Adrenal gland (tissue), 12 donors: ENCODE results near the gene CCL2. TPM values are rescaled to one million over a fixed set of nuclear protein-coding genes. Genes with fewer than 3 reads are reported as not detected.
A peak's percentile ranks its signal among the peaks of the same experiment; 100 is the strongest.

Experiments
- DNase-seq, 7 donors: peaks; one replicate each; pipeline ENCODE4 v3.0.0-alpha.2; 2019 to 2020
- H3K27ac ChIP-seq, 5 donors: fragments of 200-600 bp; sonication (generic) in 4 of 5; 1 replicate in 3 of 5; 2 replicates in 2 of 5; pipeline versions ENCODE4 v1.5.1 to v1.8.0; 2016 to 2020; ENCODE audit warnings: mild to moderate bottlenecking in 1 of 5
- H3K27me3 ChIP-seq: fragments of 200-600 bp; 2 replicates; pipeline ENCODE4 v1.8.0; 2021
- H3K36me3 ChIP-seq, 2 donors: fragments of 200-600 bp; replicated peaks in 1 of 2; 1 replicate in 1 of 2; 2 replicates in 1 of 2; pipeline versions ENCODE4 v1.5.1 to v1.8.0; 2018 to 2022
- H3K4me1 ChIP-seq, 2 donors: fragments of 200-600 bp; replicated peaks in 1 of 2; 1 replicate in 1 of 2; 2 replicates in 1 of 2; pipeline versions ENCODE4 v1.5.1 to v1.8.0; 2018 to 2021
- H3K4me3 ChIP-seq, 4 donors: fragments of 200-600 bp; sonication (generic) in 3 of 4; one replicate each; pipeline ENCODE4 v1.5.1; 2016 to 2018
- H3K9me3 ChIP-seq, 3 donors: fragments of 200-600 bp; sonication (generic) in 1 of 3; replicated peaks in 1 of 3; 1 replicate in 2 of 3; 2 replicates in 1 of 3; pipeline versions ENCODE4 v1.5.1 to v1.8.0; 2016 to 2021
- CTCF ChIP-seq, 6 experiments: fragments of 450-650 bp in 4 of 6; fragments of 200-600 bp in 2 of 6; sonication (generic) in 1 of 6; IDR thresholded peaks; 1 replicate in 5 of 6; 2 replicates in 1 of 6; pipeline versions ENCODE4 v1.5.1 to v1.8.0; 2016 to 2021; ENCODE audit warnings: antibody characterized with exemption in 6 of 6, mild to moderate bottlenecking in 2 of 6, moderate library complexity in 1 of 6
- POLR2A ChIP-seq, 2 donors: fragments of 450-650 bp; IDR thresholded peaks; one replicate each; pipeline ENCODE4 v1.6.1; 2017; ENCODE audit warnings: antibody characterized with exemption in 2 of 2, mild to moderate bottlenecking in 2 of 2, moderate library complexity in 1 of 2
- WGBS, 4 donors: extraction: QIAGEN DNeasy Blood & Tissue Kit in 2 of 4; methylation state at CpG; one replicate each; pipeline versions ENCODE4 v1.1.5 to v1.1.7; 2013 to 2017; 5-methylcytosine and 5-hydroxymethylcytosine counted together
- intact Hi-C, 2 donors: fragments of 100-400 bp; cut with DNase I; formaldehyde crosslinking; loops; one replicate each; pipeline versions ENCODE4 v1.14.1 to v1.15.0; 2022 to 2023
- polyA plus RNA-seq, 3 donors: library from polyadenylated mRNA; stranded (reverse); fragments of 200-250 nt in 2 of 3; fragments of 350-450 nt in 1 of 3; fragmentation: Illumina TruSeq in 1 of 3; extraction: RNeasy Lipid Tissue Mini Kit (QIAGEN cat#74804) in 1 of 3; gene quantifications; one replicate each; pipeline ENCODE4 v1.2.3, GENCODE V29; 2013 to 2014
- total RNA-seq, 9 donors: library from RNA; depleted of rRNA in 4 of 9; stranded (reverse); fragments of >200 nt in 4 of 9; fragments of 120-200 nt in 1 of 9; fragmentation: NEBNext Ultra II Directional in 1 of 9; extraction: Animal tissue kit (Norgen Biotek cat#: 25700) in 1 of 9; gene quantifications; one replicate each; pipeline versions ENCODE4 v1.1.0 to v1.2.4, GENCODE V29; 2013 to 2023
- donor health status: healthy with polysubstance abuse.
- donor health status: Bipolar disorder and iron deficiency.
- donor health status: DM: yes; HTN: yes; CAD: no.
- donor health status: DM: no; HTN: no; CAD: no.
- donor health status: DM: no; HTN: no; CAD: no.
- donor health status: DM: yes; HTN: yes; CAD: no.

The CCL2 gene
- total and polyA plus RNA-seq, 12 donors = 7.7 to 330 (median 76.0) TPM

DNA sequence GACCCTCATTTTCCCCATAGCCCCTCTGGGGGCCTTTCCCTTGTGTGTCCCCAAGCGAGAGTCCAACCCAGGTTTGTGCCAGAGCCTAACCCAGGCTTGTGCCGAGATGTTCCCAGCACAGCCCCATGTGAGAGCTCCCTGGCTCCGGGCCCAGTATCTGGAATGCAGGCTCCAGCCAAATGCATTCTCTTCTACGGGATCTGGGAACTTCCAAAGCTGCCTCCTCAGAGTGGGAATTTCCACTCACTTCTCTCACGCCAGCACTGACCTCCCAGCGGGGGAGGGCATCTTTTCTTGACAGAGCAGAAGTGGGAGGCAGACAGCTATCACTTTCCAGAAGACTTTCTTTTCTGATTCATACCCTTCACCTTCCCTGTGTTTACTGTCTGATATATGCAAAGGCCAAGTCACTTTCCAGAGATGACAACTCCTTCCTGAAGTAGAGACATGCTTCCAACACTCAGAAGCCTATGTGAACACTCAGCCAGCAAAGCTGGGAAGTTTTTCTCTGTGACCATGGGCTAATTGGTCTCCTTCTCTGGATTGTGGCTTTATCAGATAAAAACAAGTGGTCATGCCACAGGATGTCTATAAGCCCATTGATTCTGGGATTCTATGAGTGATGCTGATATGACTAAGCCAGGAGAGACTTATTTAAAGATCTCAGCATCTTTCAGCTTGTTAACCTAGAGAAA is 2.5 kb upstream of the CCL2 start:
- Histone ChIP-seq H3K27me3 (no peaks in the 10 kb centered on the region), H3K36me3 (no peaks in the 10 kb centered on the region), H3K27ac (peak overlapping the region in 4 of 5 donors; percentile 64 to 84 (median 68)), H3K4me3 (no peak overlapping the region), H3K4me1 (peaks cover 69 to 73% of the 10 kb centered on the region in 2 donors), H3K9me3 (no peaks in the 10 kb centered on the region)
- intact Hi-C loops = loop anchor here in 1 of 2 donors (5.0 kb wide), 1 partner anchor 65 kb away; the partner anchor contains the start of gene CCL8
- 4 to 16% (median 13%) methylated on average over 3 to 6 of the region's 6 CpGs for WGBS, 4 donors
- peak; percentile 84 to 98 (median 96) for DNase-seq
- TF ChIP-seq CTCF (IDR thresholded peaks at IDR 0.05) (no peak), POLR2A (IDR thresholded peaks at IDR 0.05) (no peak)

DNA sequence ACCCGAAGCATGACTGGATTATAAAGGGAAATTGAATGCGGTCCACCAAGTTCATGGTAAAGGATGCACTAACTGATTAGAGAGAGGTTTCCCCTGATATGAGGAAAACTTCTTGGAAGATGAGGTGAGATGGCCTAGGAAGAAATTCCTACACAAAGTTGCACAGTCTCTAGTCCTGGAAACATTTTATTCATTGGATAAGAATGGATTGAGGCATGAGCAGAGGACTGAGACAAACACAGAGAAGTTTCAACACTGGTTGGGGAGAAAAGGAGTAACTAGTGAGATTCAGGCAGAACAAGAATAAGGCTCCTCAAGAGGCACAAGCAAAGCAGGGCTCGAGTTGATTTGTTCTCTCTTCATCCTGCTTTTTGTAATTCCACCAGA is 2.0 kb upstream of the CCL2 start:
- H3K27me3 ChIP-seq = no peaks in the 10 kb centered on the region
- DNase-seq = no peak
- peaks cover 69 to 73% of the 10 kb centered on the region in 2 donors for H3K4me1 ChIP-seq
- H3K9me3 ChIP-seq = no peaks in the 10 kb centered on the region
- TF ChIP-seq CTCF (IDR thresholded peaks at IDR 0.05) (no peak), POLR2A (IDR thresholded peaks at IDR 0.05) (no peak)
- H3K36me3 ChIP-seq = no peaks in the 10 kb centered on the region
- 74 to 86% (median 80%) methylated on average over 3 of the region's 3 CpGs for WGBS, 4 donors
- intact Hi-C loops = loop anchor here in 1 of 2 donors (5.0 kb wide), 1 partner anchor 64 kb away; the partner anchor contains the start of gene CCL8
- peak overlapping the region in 4 of 5 donors; percentile 64 to 84 (median 68) for H3K27ac ChIP-seq
- no peak overlapping the region for H3K4me3 ChIP-seq

DNA sequence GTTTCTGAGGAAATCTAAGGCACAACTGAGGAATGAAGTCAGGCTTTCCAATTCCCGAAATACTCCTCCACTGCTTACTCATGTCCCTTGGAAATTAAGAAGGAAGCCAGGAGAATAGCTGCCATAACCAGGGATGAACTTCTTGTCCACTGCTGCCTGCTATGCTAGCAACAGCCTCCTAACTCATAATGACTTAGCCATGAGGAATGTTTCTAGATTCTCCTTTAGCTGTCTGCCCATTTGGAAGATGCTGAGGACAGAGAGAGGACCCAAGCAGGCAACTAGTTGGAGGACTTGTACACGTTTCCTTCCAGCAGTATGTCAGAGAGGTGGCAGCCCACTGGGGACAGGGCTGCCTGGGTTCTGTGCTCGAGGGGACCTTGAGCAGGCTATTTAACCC is 939 bp upstream of the CCL2 start:
- DNase-seq = no peak
- no peak for TF ChIP-seq POLR2A (IDR thresholded peaks at IDR 0.05)
- no peak for TF ChIP-seq CTCF (IDR thresholded peaks at IDR 0.05)
- no peaks in the 10 kb centered on the region for H3K36me3 ChIP-seq
- no peaks in the 10 kb centered on the region for H3K9me3 ChIP-seq
- no peak overlapping the region for H3K4me3 ChIP-seq
- peaks cover 61 to 69% of the 10 kb centered on the region in 2 donors for H3K4me1 ChIP-seq
- no peaks in the 10 kb centered on the region for H3K27me3 ChIP-seq
- intact Hi-C loops = loop anchor here in 1 of 2 donors (5.0 kb wide), 1 partner anchor 63 kb away; the partner anchor contains the start of gene CCL8
- 39 to 58% (median 51%) methylated on average over 3 of the region's 3 CpGs for WGBS, 4 donors
- peak overlapping the region in 4 of 5 donors; percentile 34 to 84 (median 68) for H3K27ac ChIP-seq

DNA sequence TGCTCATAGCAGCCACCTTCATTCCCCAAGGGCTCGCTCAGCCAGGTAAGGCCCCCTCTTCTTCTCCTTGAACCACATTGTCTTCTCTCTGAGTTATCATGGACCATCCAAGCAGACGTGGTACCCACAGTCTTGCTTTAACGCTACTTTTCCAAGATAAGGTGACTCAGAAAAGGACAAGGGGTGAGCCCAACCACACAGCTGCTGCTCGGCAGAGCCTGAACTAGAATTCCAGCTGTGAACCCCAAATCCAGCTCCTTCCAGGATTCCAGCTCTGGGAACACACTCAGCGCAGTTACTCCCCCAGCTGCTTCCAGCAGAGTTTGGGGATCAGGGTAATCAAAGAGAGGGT is 272 bp downstream of the CCL2 start:
- Histone ChIP-seq H3K4me1 (peaks cover 50 to 57% of the 10 kb centered on the region in 2 donors), H3K4me3 (peak overlapping the region in 2 of 4 donors; percentile 20 to 49), H3K9me3 (no peaks in the 10 kb centered on the region), H3K27me3 (no peaks in the 10 kb centered on the region), H3K27ac (peak overlapping the region in 4 of 5 donors; percentile 34 to 84 (median 66)), H3K36me3 (no peaks in the 10 kb centered on the region)
- TF ChIP-seq POLR2A (IDR thresholded peaks at IDR 0.05) (no peak), CTCF (IDR thresholded peaks at IDR 0.05) (no peak)
- whole genome bisulfite sequencing, 4 donors = 23 to 36% (median 28%) methylated on average over 3 to 5 of the region's 5 CpGs
- no peak for DNase-seq
- intact Hi-C loops = no loop called here
